T-helper 17 cell (primary cell): Measurements from ENCODE around the gene SDC1. TPM values are rescaled to one million over a fixed set of nuclear protein-coding genes. Genes with fewer than 3 reads are reported as not detected.

Experiments used
- ATAC-seq: fragments of 150-1000 bp; cut with Tn5 transposase; 2 replicates; pipeline ENCODE4 v1.10.0; 2021; ENCODE audit warnings: mild to moderate bottlenecking, moderate library complexity
- DNase-seq, 3 donors: peaks; one replicate each; pipeline versions ENCODE4 v3.0.0 to v3.0.0-alpha.2; 2020 to 2021
- H3K9me3 ChIP-seq: one replicate; pipeline ENCODE4 v1.7.0; 2013; ENCODE audit warnings: low read length, mild to moderate bottlenecking; ENCODE audit not compliant: control insufficient read depth, poor library complexity, severe bottlenecking
- H3K27ac Mint-ChIP-seq: one replicate; pipeline ENCODE4 v1.8.0; 2022; ENCODE audit warnings: mild to moderate bottlenecking, moderate library complexity, mixed read lengths
- H3K27me3 Mint-ChIP-seq: one replicate; pipeline ENCODE4 v1.8.0; 2022; ENCODE audit warnings: mixed read lengths
- H3K36me3 Mint-ChIP-seq: one replicate; pipeline ENCODE4 v1.8.0; 2022; ENCODE audit warnings: low read depth, mixed read lengths
- H3K4me1 Mint-ChIP-seq: one replicate; pipeline ENCODE4 v1.8.0; 2022; ENCODE audit warnings: mild to moderate bottlenecking, mixed read lengths
- H3K4me3 Mint-ChIP-seq: one replicate; pipeline ENCODE4 v1.8.0; 2022; ENCODE audit warnings: mild to moderate bottlenecking, moderate library complexity, mixed read lengths
- total RNA-seq, 4 donors: library from RNA in 2 of 4; stranded (reverse) in 2 of 4; gene quantifications; one replicate each; pipeline ENCODE4 v1.2.3 and lab custom pipeline; 2022 to 2026

SDC1 gene
- total RNA-seq, 2 donors from 2014 or later, result not detected

DNA sequence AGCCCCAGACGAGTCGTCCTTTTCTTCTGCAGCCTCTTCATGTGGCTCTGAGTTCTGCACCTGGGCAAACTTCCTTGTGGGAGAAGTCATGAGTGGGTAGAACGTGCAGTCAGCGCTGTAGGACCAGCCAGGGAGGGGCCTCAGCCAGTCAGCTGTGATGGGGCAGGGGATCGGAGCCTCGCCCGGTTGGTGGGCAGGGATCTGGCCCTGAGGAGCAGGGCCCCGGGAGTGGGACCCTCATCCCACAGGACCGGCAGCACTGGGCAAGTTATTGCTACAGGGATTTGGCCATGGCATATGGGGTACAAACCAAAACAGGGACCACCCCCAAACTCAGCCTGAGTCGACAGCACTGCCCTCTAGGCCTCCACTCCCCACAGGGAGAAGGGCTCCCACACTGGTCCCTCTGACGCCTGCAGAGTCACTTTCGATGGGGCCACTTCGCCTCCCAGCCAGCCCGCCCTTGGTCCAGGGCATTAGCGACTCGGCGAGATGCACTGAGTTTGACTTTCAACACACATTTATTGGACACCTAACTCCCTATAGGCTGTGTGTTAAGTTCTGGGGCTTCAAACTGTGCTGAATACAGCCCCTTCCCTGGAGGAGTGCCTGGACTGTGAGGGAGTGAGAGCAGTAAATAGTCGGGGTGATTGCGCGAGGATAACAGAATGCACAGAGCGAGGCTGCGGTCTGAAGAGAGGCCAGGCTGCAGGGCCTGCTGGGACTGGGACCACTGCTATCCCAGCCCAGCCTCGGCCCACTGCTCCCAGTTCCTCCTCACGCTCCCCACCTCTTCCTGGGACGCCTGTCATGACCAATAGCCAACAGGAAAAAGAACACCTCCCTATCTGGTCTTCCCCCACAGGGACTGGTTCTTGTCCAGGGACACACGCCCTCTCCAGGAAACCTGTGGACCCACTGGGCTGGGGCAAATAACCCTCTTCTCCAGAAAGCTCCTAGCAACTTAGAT lies 55.9 kb downstream of the SDC1 start:
- H3K27ac Mint-ChIP-seq, result no peak overlapping the region
- ATAC-seq (no peak), DNase-seq (no peak)
- H3K36me3 Mint-ChIP-seq, result no peaks in the 10 kb centered on the region
- peaks cover 23% of the 10 kb centered on the region for H3K27me3 Mint-ChIP-seq
- no peak overlapping the region for H3K4me3 Mint-ChIP-seq
- H3K4me1 Mint-ChIP-seq, result no peaks in the 10 kb centered on the region
- H3K9me3 ChIP-seq, result no peaks in the 10 kb centered on the region

DNA sequence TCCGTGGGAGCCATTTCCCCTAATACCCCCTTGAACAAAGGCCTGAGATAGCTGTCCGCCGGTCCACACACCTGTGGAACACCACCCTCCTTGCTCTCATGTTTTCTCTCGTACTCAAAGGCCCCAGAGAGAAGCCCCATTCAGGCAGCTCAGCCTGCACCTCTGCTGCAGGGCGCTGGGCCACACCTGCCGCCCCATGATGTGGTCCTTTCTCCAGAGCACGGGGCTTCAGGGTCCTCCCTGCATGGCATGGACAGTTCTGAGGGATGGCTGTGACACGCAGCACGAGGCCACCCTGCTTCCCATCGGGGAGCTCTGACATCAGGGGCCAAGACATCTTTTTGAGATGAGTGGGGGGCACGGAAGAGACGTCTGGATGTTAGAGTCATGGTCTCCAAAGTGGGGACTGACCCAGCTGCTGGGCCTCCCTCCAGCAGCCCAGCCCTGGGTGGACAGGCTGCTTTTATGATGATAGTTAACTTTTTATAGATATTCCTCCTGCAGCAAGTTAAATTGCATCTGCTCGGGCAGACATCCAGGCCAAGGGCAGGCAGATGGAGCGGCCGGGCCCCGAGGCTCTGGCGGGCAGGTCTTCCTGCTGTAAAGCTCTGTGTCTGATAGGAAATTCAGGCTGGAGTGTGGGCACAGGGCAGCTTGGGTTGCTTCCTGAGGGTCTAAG lies 56.7 kb downstream of the SDC1 start:
- no peaks in the 10 kb centered on the region for H3K36me3 Mint-ChIP-seq
- no peak overlapping the region for H3K27ac Mint-ChIP-seq
- no peak for DNase-seq
- no peak for ATAC-seq
- no peaks in the 10 kb centered on the region for H3K4me1 Mint-ChIP-seq
- H3K4me3 Mint-ChIP-seq, result no peak overlapping the region
- H3K9me3 ChIP-seq, result no peaks in the 10 kb centered on the region
- H3K27me3 Mint-ChIP-seq, result peaks cover 19% of the 10 kb centered on the region

DNA sequence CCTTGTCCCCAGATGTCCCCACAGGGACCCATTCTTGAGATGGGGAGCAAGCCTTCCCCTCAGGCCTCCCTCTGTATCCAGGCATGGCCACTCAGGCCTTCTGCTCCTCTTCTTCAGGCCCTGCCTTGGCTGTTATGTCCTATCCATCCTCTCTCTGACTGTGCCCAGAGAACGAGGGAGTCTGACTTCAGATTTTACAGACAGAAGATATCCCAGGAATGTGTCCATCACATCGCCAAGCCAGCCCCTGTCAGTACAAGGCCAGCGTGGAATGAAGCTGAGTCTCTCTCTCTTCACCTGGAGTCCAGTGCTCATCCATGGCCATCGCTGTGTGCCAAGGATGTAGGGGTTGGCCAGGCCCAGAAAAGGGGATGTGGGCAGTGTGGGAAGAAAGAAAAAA lies 57.6 kb downstream of the SDC1 start:
- H3K4me1 Mint-ChIP-seq, result no peaks in the 10 kb centered on the region
- ATAC-seq, result no peak
- H3K27ac Mint-ChIP-seq, result no peak overlapping the region
- peaks cover 13% of the 10 kb centered on the region for H3K27me3 Mint-ChIP-seq
- H3K9me3 ChIP-seq, result no peaks in the 10 kb centered on the region
- DNase-seq, result no peak
- no peaks in the 10 kb centered on the region for H3K36me3 Mint-ChIP-seq
- H3K4me3 Mint-ChIP-seq, result no peak overlapping the region

DNA sequence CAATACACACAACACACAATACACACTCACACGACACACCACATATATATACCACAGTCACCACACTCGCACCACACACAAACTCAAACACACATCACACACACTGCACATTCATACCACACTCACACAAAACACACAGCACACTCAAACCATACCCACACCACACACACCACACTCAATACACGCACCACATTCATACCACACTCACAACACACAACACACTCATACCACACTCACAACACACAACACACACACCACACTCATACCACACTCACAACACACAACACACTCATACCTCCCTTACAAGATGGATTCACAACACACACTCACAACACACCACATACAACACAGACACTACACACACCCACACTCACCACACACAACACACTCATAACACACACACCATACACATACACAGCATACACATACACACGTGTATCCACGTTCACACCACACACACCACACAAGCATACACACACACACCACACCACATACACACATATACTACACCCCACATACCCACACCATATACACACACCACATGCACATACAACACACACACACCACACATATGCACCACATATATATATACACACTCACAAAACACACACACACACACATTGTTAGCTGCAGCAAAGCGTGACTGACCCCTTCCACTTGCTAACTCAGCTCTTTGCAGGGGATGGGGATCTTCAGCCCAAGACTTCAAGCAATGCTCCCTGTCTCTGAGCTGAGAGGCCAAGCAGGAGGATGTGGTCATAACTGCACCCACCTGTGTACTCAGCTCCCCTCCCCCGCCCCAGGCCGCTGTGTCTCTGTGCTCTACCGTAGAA lies 59.0 kb downstream of the SDC1 start:
- no peaks in the 10 kb centered on the region for H3K36me3 Mint-ChIP-seq
- H3K27ac Mint-ChIP-seq, result no peak overlapping the region
- peaks cover 19% of the 10 kb centered on the region for H3K27me3 Mint-ChIP-seq
- no peak overlapping the region for H3K4me3 Mint-ChIP-seq
- DNase-seq, result no peak
- ATAC-seq, result no peak
- H3K9me3 ChIP-seq, result no peaks in the 10 kb centered on the region
- no peaks in the 10 kb centered on the region for H3K4me1 Mint-ChIP-seq

DNA sequence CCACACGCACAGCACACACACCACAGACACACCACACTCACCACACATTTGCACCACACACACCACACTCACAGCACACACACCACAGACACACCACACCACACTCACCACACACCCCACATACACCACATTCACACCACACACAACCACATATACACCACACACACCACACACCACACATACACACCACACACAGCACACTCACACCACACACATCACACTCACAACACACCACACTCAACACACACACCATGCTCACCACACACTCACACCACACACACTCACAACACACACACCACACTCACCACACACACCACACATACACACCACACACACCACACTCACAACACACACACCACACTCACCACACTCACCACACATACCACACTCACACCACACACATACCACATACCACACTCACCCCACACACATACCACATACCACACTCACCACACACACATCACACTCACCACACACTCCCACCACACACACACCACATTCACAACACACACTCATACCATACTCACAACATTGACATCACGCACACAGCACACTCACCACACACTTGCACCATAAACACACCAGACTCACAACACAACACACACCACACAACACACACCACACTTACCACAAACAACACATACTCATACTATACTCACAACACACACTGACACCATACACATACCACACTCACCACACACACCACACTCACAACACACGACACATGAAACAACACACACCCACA lies 60.0 kb downstream of the SDC1 start:
- DNase-seq (no peak), ATAC-seq (no peak)
- H3K27me3 Mint-ChIP-seq, result peaks cover 15% of the 10 kb centered on the region
- H3K9me3 ChIP-seq, result no peaks in the 10 kb centered on the region
- H3K4me3 Mint-ChIP-seq, result no peak overlapping the region
- no peak overlapping the region for H3K27ac Mint-ChIP-seq
- no peaks in the 10 kb centered on the region for H3K4me1 Mint-ChIP-seq
- H3K36me3 Mint-ChIP-seq, result no peaks in the 10 kb centered on the region

DNA sequence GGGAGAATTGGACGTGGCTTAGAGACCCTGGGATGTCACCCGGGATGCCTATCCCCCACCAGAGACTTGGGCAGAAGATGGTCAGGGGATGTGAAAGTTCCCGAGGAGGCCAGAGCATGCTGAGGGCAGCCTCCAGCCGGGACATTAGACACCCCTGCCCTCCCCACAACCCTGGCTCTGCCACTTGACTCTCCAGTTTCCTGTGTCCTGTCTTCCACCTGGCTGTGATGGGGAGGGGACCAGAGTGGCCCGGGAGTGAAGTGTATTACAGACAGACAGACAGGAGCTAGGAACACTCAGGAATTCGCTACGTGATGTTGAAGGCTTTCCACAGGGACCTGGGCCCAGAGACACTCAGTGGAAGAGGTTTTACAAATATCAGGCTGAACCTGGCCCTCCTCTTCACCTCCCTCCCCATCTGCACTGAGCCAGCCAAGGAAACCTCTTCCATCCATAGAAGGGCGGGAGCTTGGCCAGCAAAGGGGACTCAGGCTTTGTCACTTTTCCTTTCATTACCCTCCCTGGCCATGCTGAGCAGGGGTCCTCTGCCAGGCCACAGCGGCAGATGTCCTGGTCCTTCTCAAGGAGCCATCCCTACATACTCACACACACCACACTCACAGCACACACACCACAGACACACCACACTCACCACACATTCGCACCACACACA lies 60.7 kb downstream of the SDC1 start:
- no peaks in the 10 kb centered on the region for H3K36me3 Mint-ChIP-seq
- peaks cover 22% of the 10 kb centered on the region for H3K27me3 Mint-ChIP-seq
- H3K27ac Mint-ChIP-seq, result no peak overlapping the region
- H3K4me1 Mint-ChIP-seq, result no peaks in the 10 kb centered on the region
- no peaks in the 10 kb centered on the region for H3K9me3 ChIP-seq
- no peak for ATAC-seq
- DNase-seq, result no peak
- H3K4me3 Mint-ChIP-seq, result no peak overlapping the region

DNA sequence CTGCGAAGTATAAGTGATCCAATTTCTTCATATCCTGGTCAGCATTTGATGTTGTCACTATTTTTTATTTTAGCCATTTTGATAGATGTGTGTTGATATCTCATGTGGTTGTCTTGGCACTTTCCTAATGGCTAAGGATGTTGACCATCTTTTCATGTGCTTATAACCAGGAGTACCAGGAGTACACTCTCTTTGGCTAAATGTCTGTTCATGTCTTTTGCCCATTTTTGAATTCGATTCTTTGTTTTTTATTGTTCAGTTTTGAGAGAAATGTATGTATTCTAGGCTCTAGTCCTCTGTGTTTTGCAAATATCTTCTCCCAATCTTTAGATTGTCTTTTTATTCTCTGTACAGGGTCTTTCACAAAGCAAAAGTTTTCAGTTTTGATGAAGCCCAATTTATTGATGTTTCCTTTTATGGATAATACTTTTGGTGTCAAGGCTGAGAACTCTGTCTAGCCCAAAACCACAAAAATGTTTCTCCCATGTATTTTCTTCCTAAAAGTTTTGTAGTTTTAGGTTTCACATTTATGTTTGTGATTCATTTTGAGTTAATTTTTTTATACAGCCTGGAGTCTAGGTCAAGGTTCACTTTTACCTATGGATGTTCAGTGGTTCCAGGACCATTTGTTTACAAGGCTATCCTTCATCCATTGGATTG lies 65.4 kb downstream of the SDC1 start:
- H3K36me3 Mint-ChIP-seq, result no peaks in the 10 kb centered on the region
- peaks cover 24% of the 10 kb centered on the region for H3K27me3 Mint-ChIP-seq
- no peaks in the 10 kb centered on the region for H3K4me1 Mint-ChIP-seq
- ATAC-seq (no peak), DNase-seq (no peak)
- no peak overlapping the region for H3K27ac Mint-ChIP-seq
- H3K9me3 ChIP-seq, result no peaks in the 10 kb centered on the region
- no peak overlapping the region for H3K4me3 Mint-ChIP-seq

DNA sequence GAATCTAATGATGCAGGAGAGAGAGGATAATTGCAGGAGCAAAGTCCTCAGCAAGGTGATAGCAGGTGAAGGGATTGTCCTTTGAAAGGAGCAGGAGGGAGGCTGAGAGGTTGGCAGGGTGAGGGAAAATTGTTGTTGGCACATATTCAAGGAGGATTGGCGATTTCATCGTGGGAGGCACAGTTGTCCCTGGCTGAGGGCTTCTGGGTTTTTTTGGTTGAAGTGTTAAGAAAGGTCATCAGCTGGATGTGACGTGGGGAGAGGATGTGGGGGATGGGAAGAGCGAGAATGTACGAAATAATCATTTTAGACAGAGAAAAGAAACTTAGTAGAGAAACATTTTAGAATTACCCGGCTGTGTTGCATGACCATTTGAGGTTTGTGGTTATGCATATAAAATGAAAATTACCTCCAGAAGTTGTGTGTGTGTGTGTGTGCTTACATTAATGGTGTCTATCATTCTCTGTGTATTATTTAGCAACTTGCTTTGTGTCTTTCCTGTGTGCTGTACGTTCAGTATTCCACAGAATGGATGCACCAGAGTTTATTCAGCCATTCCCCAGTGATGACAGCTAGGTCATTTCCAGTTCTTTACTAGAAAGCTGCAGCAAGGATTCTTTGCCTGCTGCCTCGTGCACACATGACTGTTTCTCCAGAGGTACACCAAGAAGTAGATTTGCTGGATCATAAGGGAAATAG lies 67.6 kb downstream of the SDC1 start:
- peaks cover 44% of the 10 kb centered on the region for H3K27me3 Mint-ChIP-seq
- no peak overlapping the region for H3K27ac Mint-ChIP-seq
- H3K9me3 ChIP-seq, result no peaks in the 10 kb centered on the region
- no peaks in the 10 kb centered on the region for H3K4me1 Mint-ChIP-seq
- no peaks in the 10 kb centered on the region for H3K36me3 Mint-ChIP-seq
- DNase-seq (no peak), ATAC-seq (no peak)
- H3K4me3 Mint-ChIP-seq, result no peak overlapping the region

DNA sequence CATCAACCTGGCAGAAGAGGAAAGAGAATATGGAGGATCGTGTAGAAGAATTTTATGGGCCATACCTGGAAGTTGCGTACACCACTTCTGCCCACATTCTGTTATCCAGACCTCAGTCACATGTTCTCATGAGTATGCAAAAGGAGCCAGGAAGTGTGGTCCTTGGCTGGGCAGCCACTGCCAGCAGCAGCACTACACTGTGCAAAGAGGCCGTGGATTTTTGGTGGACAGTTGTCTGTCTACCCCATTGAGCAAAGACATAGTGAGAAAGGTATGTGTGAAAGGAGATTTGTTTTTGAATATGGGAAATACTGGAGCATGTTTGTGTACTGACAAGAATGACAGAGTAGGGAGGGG lies 68.1 kb downstream of the SDC1 start:
- ATAC-seq, result no peak
- H3K27me3 Mint-ChIP-seq, result peaks cover 39% of the 10 kb centered on the region
- H3K36me3 Mint-ChIP-seq, result no peaks in the 10 kb centered on the region
- no peaks in the 10 kb centered on the region for H3K9me3 ChIP-seq
- H3K27ac Mint-ChIP-seq, result no peak overlapping the region
- DNase-seq, result no peak
- H3K4me1 Mint-ChIP-seq, result no peaks in the 10 kb centered on the region
- no peak overlapping the region for H3K4me3 Mint-ChIP-seq

DNA sequence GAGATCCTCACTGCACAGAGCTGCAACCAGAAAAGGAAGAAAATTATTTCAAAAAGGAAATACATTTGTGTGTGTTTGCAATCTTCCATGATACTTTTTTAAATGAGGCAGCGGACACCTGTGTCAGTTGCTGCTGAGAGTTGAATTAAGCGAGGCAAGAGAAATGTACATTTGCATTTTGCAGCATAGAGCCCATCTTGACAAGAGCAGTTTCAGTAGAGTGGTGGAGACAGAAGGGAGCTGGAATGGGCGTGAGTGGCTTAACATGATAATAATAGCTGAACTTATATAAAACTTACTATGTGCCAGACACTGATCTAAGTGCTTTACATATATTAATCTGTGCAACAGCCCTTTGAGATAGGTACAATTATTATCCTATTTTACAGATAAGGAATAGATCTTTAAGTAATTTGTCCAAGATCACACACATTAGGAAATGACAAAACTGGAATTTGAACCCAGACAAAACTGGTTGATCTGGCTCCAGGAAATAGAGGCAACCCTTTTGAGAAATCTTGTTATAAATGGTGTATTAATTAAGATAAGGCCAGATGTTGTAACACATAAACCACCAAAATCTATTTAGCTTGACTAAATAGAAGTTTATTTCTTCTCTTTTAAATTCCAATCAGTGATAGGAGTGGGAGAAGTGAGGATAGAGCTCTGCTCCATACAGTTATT lies 68.7 kb downstream of the SDC1 start:
- no peak for DNase-seq
- no peak overlapping the region for H3K27ac Mint-ChIP-seq
- H3K27me3 Mint-ChIP-seq, result peaks cover 41% of the 10 kb centered on the region
- no peaks in the 10 kb centered on the region for H3K36me3 Mint-ChIP-seq
- no peaks in the 10 kb centered on the region for H3K4me1 Mint-ChIP-seq
- no peak overlapping the region for H3K4me3 Mint-ChIP-seq
- H3K9me3 ChIP-seq, result no peaks in the 10 kb centered on the region
- no peak for ATAC-seq

DNA sequence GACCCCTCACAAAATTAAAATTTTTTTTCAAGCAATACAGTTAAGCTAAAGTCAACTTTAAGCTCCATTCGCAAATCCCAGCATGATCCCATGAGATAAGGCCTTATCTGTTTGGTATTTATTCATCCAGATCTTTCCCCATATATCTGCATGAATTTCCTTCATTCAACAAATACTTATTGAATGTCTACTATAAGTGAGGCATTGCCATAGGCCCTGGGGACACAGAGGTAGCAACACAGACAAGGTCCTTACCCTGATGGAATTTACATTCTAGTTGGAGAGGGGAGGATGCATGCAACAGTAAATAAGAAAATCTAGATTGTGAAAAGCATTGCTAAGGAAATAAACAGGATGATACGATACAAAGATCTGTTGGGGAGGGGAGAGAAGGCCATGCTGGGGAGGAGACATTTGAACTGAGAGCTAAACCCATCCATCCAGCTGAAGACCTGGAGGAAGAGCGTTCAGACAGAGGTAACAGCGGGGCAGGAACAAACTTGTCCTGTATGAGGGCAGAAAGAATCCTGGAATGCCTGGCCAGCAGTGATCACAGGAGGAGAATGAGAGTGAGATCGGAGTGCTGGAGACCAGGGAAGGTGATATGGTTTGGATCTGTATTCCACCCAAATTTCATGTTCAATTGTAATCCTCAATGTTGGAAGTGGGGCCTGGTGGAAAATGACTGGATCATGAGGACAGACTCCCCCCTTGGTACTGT lies 71.6 kb downstream of the SDC1 start:
- DNase-seq, result no peak
- no peak for ATAC-seq
- Mint-ChIP-seq H3K27ac (no peak overlapping the region), H3K36me3 (no peaks in the 10 kb centered on the region), H3K4me3 (no peak overlapping the region), H3K27me3 (peaks cover 53% of the 10 kb centered on the region), H3K4me1 (no peaks in the 10 kb centered on the region)
- no peaks in the 10 kb centered on the region for H3K9me3 ChIP-seq
